T47D (cell line): ENCODE measurements around the gene HSD17B14.
A peak's percentile ranks its signal among the peaks of the same experiment; 100 is the strongest.

ENCODE experiments used
- DNase-seq, 2 experiments: peaks; one replicate each; pipeline versions ENCODE4 v3.0.0 to v3.0.0-alpha.2; 2011 to 2012; ENCODE audit warnings: low read depth in 1 of 2, low spot score in 1 of 2
- JUND ChIP-seq: IDR thresholded peaks from 2 replicates; pipeline ENCODE4 v1.6.1; 2012; ENCODE audit warnings: low read depth
- in situ Hi-C: cut with HindIII; loops from 2 replicates; pipeline ENCODE4 v1.10.0; 2016; ENCODE audit warnings: low sequenced_read_pairs, low pct_unique_long_range_greater_than_20kb

The HSD17B14 gene

DNA sequence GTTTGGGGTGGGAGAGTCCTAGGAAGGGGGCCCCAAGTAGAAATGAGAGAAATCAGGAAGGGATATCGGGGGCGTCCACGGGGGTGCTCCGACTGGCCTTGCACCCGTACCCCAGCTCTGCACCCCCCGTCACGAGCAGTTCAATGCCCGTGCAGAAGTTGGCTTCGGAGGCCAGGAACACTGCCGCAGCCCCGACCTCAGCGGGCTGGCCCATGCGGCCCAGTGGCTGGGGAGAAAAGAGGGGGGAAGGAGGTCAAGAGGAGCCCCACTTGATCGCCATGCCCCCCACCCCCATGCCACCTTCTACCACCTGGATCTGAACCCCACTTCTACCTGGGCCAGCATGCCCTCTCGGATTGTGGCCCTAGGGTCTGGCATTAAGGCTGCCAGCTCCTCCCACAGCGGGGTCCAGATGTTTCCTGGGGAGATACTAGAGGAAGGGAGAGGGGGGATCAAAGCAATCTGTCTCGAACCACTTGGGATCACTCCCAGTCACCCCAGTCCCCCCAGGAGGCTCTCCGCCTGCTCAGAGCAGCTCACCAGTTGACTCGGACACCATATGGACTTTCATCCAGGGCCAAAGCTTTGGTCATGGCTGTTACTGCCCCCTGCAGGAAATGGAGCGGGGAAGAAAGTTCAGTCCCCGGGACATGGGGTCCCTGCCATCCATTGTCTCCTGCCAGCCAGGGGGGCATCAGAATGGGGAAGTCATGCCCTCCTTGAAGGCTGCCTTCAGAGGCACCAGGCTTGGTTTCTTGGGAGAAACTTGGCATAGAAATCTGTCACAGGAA is 23.0 kb downstream of the HSD17B14 start:
- no peak for DNase-seq
- in situ Hi-C loops: no loop called here
- TF ChIP-seq JUND: no peak

DNA sequence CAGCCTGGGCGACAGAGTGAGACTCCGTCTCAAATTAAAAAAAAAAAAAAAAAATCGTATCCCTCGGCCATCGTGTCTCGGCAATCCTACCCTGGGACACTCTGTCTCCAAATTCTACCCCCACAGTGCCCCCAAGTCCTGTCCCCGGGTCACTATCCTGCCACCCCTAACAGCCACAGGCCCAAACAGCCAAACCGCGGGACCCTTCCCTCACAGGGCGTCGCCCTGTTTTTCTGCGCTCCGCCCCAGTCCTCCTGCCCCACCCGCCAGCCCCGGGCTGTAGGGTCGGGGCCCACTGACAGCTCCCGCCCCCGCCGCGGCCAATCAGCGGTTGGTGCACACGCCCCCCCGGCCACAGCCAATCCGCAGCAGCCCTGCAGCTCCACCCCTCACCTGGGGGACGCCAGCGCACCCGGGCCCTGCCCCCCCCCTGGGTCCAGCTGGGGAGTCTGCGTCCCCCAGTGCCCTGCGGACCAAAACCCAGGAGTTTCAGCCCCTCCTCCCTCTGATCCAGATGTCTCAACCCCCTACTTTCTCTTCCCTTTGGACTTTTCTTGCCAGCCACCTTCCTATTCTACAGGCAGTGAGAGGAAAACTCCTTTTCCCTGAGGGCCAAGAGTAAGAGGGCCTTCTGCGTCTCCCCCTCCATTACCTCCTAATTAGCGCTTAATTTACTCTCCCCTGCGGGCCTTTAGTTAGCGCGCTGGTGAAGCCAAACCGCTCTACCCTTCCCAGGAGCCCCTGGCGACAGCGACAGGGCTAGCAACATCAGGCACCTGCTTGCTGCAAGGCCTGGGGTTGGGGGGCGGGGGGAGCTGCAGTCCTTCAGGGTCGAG is 24.0 kb downstream of the HSD17B14 start:
- DNase-seq: peak; percentile 82 to 94
- TF ChIP-seq JUND: no peak
- in situ Hi-C loops: no loop called here

DNA sequence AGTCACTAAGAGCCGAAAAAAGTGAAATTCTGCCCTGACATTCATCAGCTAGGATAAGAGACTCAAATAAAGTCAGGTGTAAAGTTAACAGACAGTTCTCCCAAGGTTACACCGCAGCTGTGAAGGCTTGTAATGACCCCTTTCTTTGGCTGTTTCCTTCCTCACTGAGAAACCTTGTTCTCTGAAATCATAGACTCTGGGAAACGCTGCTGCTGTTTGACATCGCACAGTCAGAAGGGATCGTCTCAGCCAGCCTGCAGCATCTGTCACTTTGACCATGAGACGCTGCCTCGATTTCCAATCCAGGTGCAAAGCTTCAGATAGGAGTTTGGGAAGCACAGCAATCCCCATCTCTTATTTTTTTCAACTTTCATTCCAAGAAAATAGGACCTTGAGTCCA is 26.1 kb downstream of the HSD17B14 start:
- in situ Hi-C loops: no loop called here
- DNase-seq: no peak
- TF ChIP-seq JUND: no peak

DNA sequence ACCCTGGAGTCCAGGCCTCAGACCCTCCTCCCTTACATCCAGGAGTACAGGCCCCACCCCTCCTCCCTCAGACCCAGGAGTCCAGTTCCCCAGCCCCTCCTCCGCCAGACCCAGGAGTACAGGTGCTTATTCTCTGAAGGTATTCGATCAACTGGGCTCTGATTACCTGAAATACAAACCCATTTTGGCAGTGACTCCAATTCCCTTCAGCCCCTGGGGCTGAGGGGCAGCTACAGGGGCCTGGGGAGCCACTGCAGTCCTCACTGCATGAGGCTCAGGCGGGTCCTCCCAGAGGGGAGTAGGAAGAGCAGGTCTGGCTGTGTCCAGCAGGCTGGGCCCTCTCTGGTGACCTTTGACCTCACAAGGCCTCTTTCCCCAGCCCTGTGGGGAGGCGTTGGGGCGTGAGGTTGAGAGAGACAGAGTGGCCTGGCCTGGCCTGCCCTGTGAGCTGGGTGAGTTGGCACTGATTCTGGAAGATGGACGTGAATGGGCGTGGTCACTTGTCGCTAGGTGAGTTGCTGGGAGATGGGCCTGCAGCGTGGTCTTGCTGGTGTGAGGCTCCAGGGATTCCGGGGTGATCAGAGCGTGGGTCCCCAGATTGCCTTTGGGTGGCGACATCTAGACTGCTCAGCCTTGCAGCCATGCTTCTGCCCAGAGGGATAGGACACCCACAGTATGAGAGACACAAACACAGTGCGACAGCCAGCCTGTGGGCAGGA is 28.5 kb downstream of the HSD17B14 start:
- in situ Hi-C loops: no loop called here
- no peak for DNase-seq
- no peak for TF ChIP-seq JUND

DNA sequence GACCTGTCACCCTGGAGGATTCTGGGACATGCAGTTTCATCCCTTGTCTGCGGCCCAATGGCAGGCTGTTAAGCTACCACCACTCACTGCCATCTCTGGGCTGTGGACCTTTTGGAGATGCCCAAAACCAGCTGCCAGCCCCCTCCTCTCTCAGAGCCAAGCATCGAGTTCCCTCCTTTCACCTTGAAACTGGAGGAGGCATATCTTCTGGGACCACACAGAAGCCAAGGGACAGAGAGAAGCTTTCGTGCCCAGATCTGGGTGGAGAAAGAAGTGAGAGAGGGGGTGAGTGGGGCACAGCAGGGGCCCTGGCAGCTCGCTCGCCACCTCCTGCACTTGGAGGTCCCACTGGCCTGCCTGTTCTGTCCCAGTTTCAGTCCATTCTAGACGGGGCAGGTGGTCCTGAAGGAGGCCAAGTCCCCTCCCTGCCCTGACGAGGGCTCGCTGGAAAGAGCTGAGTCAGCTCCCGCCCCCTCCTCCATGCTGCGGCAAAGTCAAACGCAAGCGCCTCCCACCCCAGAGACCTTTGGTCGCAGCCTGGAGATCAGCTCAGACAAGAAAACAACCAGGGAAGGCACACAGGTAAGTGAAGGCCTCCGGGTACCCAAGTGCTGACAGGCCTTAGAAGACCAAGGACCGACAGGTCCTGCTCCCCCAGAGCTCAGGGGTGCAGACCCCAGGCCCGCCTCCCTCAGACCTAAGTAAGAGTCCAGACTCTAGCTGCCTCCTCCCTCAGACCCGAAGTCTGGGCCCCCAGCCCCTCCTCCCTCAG is 29.3 kb downstream of the HSD17B14 start:
- in situ Hi-C loops: no loop called here
- no peak for DNase-seq
- no peak for TF ChIP-seq JUND

DNA sequence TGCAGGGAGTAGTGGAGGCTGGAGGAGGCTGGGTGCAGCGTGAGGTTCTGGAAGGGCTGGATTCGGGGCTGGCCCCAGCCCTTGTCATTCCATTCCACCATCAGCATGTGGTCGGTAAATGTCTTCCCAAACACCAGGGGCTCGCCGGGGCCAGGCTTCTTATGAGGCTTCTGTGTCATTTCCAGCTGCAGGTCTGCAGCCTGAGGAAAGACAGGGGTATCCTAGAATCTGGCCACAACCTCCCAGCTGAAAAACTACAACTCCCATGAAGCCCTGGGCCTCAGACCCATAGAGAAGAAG is 29.8 kb downstream of the HSD17B14 start:
- DNase-seq: peak; percentile 49 to 68
- no peak for TF ChIP-seq JUND
- in situ Hi-C loops: no loop called here

DNA sequence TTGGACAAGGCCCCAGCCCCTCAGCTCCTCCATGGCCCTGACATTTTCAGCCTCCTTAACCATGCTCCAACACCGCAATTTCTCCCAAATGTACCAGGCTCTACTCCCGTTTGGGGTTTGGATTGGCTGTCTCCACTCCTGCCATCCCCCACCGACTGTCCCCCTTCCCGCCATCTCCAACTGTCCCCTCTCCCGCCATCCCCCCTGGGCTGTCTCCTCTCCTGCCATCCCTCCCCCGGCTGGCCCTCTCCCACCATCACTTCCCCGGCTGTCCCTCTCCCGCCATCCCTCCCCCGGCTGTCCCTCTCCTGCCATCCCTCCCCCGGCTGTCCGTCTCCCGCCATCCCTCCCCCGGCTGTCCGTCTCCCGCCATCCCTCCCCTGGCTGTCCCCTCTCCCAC is 30.8 kb downstream of the HSD17B14 start:
- no peak for DNase-seq
- no peak for TF ChIP-seq JUND
- in situ Hi-C loops: no loop called here

DNA sequence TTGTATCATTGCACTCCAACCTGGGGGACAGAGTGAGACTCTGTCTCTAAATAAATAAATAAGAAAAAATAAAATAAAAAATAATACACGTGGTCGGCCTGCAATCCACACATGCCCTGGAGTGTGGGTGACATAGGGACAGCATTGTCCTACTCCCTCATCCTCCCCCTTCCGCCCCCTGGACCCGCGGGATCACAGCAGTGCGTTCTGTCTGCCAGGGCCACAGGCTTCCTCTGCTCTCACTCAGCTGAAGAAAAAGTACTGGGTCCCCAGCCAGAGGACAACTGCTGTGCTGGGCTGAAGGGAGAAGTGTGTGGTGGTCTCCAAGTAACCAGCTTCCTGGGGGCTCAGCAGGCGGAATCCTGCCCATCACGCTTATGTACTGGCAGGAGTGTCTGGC is 31.8 kb downstream of the HSD17B14 start:
- no peak for TF ChIP-seq JUND
- no peak for DNase-seq
- in situ Hi-C loops: no loop called here

DNA sequence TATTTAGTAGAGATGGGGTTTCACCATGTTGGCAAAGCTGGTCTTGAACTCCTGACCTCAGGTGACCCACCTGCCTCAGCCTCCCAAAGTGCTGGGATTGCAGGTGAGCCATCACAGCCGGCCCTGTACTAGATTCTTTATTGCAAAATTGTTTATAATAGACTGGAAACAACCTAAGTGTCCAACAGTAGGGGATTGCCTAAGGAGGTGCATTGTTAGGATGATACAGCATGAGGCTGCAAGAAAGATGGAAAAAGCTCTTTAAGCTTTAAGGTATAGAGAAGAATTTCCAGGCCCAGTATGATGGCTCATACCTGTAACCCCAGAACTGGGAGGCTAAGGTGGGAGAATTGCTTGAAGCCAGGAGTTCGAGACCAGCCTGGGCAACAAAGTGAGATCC is 33.7 kb downstream of the HSD17B14 start:
- no peak for TF ChIP-seq JUND

DNA sequence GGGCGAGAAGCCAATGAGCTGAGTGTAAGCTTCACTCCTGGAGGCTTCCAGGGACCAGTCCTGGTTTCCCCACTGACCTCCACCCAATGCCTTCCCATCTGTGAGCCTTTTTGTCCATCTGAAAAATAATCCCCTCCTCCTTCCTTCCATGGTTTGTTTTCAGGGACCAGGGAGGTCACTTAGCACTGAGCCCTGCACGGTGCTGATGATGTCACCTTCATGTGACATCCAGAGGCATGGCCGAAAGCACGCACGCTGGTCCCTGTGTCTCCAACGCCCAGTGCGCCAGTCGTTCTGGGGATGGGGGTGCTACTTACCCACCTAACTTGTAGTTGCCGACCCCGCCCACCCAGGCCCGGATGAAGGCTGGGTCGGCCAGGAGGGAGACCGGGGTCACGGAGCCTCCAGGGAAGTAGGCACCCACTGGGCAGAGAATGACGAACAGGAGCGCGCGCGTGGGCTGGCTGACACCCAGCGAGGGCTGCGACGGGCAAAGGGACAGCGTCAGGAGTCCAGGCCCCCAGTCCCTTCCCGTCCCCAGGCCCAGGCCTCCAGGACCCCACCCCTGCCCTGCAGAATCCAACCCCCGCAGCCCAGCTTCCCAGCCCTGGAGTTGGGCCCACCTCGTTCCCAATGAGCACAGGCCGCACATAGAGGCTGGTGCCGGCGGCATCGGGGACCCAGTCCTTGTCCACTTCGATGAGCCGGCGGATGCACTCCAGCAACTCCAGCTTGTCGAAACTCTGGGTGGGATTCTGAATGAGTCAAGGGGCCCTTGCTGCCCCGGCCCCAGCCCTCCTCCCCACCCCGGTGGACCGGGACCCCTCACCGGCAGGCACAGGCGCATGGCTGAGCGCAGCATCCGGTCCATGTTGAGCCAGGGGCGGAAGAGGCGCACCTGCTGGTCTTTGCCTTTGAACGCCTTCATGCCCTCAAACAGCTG is 36.7 kb downstream of the HSD17B14 start:
- TF ChIP-seq JUND: no peak
- in situ Hi-C loops: no loop called here
- no peak for DNase-seq

More for the DNA sequence above, 33.7 kb downstream of the HSD17B14 start:
- in situ Hi-C loops: no loop called here
- no peak for DNase-seq

DNA sequence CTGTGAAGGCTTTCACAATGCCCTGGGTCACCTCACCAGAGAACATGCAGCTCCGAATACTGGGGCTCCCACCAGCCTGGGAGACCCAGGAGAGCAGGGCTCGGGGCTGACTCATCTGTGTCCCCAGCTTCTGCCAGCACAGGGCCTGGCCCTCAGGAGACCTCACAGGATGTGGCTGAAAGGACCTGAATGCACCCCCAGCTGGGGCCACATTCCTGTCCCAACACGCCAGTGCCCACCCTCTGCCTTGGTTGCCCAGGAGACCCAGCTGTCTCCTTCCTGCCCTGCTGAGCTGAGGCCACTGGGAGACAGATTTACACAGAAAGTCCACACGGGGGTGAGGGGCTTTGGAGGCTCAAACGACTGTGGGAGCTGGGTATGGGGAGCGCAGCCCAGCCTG is 37.4 kb downstream of the HSD17B14 start:
- DNase-seq: no peak
- in situ Hi-C loops: no loop called here
- TF ChIP-seq JUND: no peak
